SU-DHL-6 (cell line): Measurements from ENCODE around the gene SOX30.

ENCODE experiments used
- H2AFZ ChIP-seq: fragments of 200-600 bp; sonication (generic); 2 replicates; pipeline ENCODE4 v1.6.1; 2014; ENCODE audit warnings: low read depth, mild to moderate bottlenecking, moderate library complexity, mixed read lengths, antibody characterized with exemption, low read length; ENCODE audit not compliant: severe bottlenecking
- H3F3A ChIP-seq: fragments of 200-600 bp; shearing (Covaris generic); 2 replicates; pipeline ENCODE4 v1.6.0; 2016; ENCODE audit warnings: antibody characterized with exemption, mild to moderate bottlenecking; ENCODE audit not compliant: insufficient read depth
- H3K27ac ChIP-seq: fragments of 200-600 bp; sonication (generic); 2 replicates; pipeline ENCODE4 v1.5.1; 2016; ENCODE audit warnings: low read depth, mild to moderate bottlenecking, low read length, moderate library complexity, mixed read lengths
- H3K27me3 ChIP-seq: fragments of 200-600 bp; sonication (generic), shearing (Covaris generic); 2 replicates; pipeline ENCODE4 v1.6.0; 2014; ENCODE audit warnings: mild to moderate bottlenecking, low read length
- H3K36me3 ChIP-seq: fragments of 200-600 bp; sonication (generic); 2 replicates; pipeline ENCODE4 v1.6.1; 2014; ENCODE audit warnings: mild to moderate bottlenecking, low read length, mixed read lengths
- H3K4me2 ChIP-seq: fragments of 300-600, 200-600 bp; shearing (Covaris generic), sonication (generic); 2 replicates; pipeline ENCODE4 v1.6.0; 2014; ENCODE audit warnings: low read length, low read depth, mild to moderate bottlenecking; ENCODE audit not compliant: poor library complexity, severe bottlenecking
- H3K4me3 ChIP-seq: fragments of 200-600 bp; sonication (generic); 2 replicates; pipeline ENCODE4 v1.5.1; 2014; ENCODE audit warnings: antibody characterized with exemption, low read length, mild to moderate bottlenecking, mixed read lengths; ENCODE audit not compliant: insufficient read depth, poor library complexity, severe bottlenecking
- H3K79me2 ChIP-seq: fragments of 200-600 bp; sonication (generic); 2 replicates; pipeline ENCODE4 v1.6.1; 2014; ENCODE audit warnings: mild to moderate bottlenecking, low read length, moderate library complexity; ENCODE audit not compliant: insufficient read depth
- H3K9ac ChIP-seq: fragments of 200-600 bp; sonication (generic); 2 replicates; pipeline ENCODE4 v1.7.0; 2014; ENCODE audit warnings: mild to moderate bottlenecking, low read length
- H3K9me2 ChIP-seq: fragments of 200-600 bp; sonication (generic); replicated peaks from 2 replicates; pipeline ENCODE4 v1.6.1; 2014; ENCODE audit warnings: low read length; ENCODE audit not compliant: insufficient read depth
- H3K9me3 ChIP-seq: fragments of 200-600 bp; sonication (generic); 2 replicates; pipeline ENCODE4 v1.6.1; 2014; ENCODE audit warnings: low read length, mixed read lengths; ENCODE audit not compliant: insufficient read depth
- H4K20me1 ChIP-seq: fragments of 200-600 bp; sonication (generic); 2 replicates; pipeline ENCODE4 v1.6.1; 2014; ENCODE audit warnings: low read depth, mild to moderate bottlenecking, antibody characterized with exemption, low read length, moderate library complexity, mixed read lengths
- CTCF ChIP-seq: fragments of 200-600 bp; sonication (generic); IDR thresholded peaks from one replicate; pipeline ENCODE4 v1.5.1; 2017; ENCODE audit warnings: antibody characterized with exemption, mild to moderate bottlenecking, low read length, moderate library complexity; ENCODE audit not compliant: insufficient read depth, poor library complexity, severe bottlenecking
- EZH2phosphoT487 ChIP-seq: fragments of 200-600 bp; sonication (generic), shearing (Covaris generic); conservative IDR thresholded peaks from 2 replicates; pipeline ENCODE4 v1.6.1; 2018; ENCODE audit warnings: mild to moderate bottlenecking, antibody characterized with exemption, low read length, moderate library complexity, mixed read lengths

The SOX30 gene

GRCh38 chr5:157590478-157590877 lies 61.8 kb downstream of the SOX30 start:
- TF ChIP-seq EZH2phosphoT487 = no peak
- TF ChIP-seq CTCF = no peak
- no peaks in the 10 kb centered on the region for H3K79me2 ChIP-seq
- H3K9me3 ChIP-seq = no peaks in the 10 kb centered on the region

GRCh38 chr5:157584628-157585027 lies 67.6 kb downstream of the SOX30 start:
- TF ChIP-seq CTCF (no peak), EZH2phosphoT487 (no peak)
- H3K4me3 ChIP-seq = no peak overlapping the region

More at GRCh38 chr5:157590478-157590877, 61.8 kb downstream of the SOX30 start:
- Histone ChIP-seq H3K27ac (no peak overlapping the region), H3K27me3 (no peaks in the 10 kb centered on the region), H3K9me2 (no peaks in the 10 kb centered on the region), H3K9ac (no peak overlapping the region), H3K36me3 (no peaks in the 10 kb centered on the region), H2AFZ (no peak overlapping the region), H4K20me1 (no peaks in the 10 kb centered on the region), H3F3A (peaks cover 17% of the 10 kb centered on the region), H3K4me3 (no peak overlapping the region), H3K4me2 (no peak overlapping the region)

GRCh38 chr5:157582731-157583620 lies 69.3 kb downstream of the SOX30 start:
- Histone ChIP-seq H3K36me3 (no peaks in the 10 kb centered on the region), H2AFZ (no peak overlapping the region), H3K9me2 (no peaks in the 10 kb centered on the region), H3K27ac (no peak overlapping the region), H3K9me3 (no peaks in the 10 kb centered on the region), H3K9ac (no peak overlapping the region), H4K20me1 (no peaks in the 10 kb centered on the region), H3K27me3 (no peaks in the 10 kb centered on the region), H3K79me2 (no peaks in the 10 kb centered on the region), H3K4me3 (no peak overlapping the region), H3F3A (no peaks in the 10 kb centered on the region), H3K4me2 (no peak overlapping the region)
- TF ChIP-seq EZH2phosphoT487 (no peak), CTCF (no peak)

More at GRCh38 chr5:157584628-157585027, 67.6 kb downstream of the SOX30 start:
- H3K79me2 ChIP-seq = no peaks in the 10 kb centered on the region
- H3F3A ChIP-seq = no peaks in the 10 kb centered on the region
- no peak overlapping the region for H3K27ac ChIP-seq
- no peaks in the 10 kb centered on the region for H3K36me3 ChIP-seq
- no peaks in the 10 kb centered on the region for H3K27me3 ChIP-seq
- H3K4me2 ChIP-seq = no peak overlapping the region
- no peaks in the 10 kb centered on the region for H4K20me1 ChIP-seq
- no peaks in the 10 kb centered on the region for H3K9me3 ChIP-seq
- H2AFZ ChIP-seq = no peak overlapping the region
- no peak overlapping the region for H3K9ac ChIP-seq
- H3K9me2 ChIP-seq = no peaks in the 10 kb centered on the region
